HG03045 (cell line): ENCODE results near the gene LGR5.

Experiments
- ATAC-seq: cut with Tn5 transposase; IDR thresholded peaks from one replicate; pipeline ENCODE4 v1.9.1; 2021; ENCODE audit warnings: mild to moderate bottlenecking, moderate library complexity; ENCODE audit not compliant: unreplicated experiment

Gene LGR5

GRCh38 chr12:71591601-71592000 is 152.0 kb downstream of the LGR5 start:
- ATAC-seq: no peak

GRCh38 chr12:71592841-71593240 is 153.2 kb downstream of the LGR5 start:
- ATAC-seq: no peak

- no peak for ATAC-seq
Observed at GRCh38 chr12:71594214-71594948, 154.8 kb downstream of the LGR5 start.

GRCh38 chr12:71599210-71599609 is 159.6 kb downstream of the LGR5 start:
- ATAC-seq: no peak

GRCh38 chr12:71601546-71601945 is 161.9 kb downstream of the LGR5 start:
- no peak for ATAC-seq

- ATAC-seq: no peak
Observed at GRCh38 chr12:71602761-71603577, 163.4 kb downstream of the LGR5 start.

GRCh38 chr12:71605039-71605438 is 165.4 kb downstream of the LGR5 start:
- no peak for ATAC-seq

- ATAC-seq: no peak
Observed at GRCh38 chr12:71607494-71608330, 168.1 kb downstream of the LGR5 start.

- no peak for ATAC-seq
Observed at GRCh38 chr12:71610031-71610795, 170.6 kb downstream of the LGR5 start.

- ATAC-seq: no peak
Observed at GRCh38 chr12:71621938-71622337, 182.3 kb downstream of the LGR5 start.

GRCh38 chr12:71625476-71625875 is 185.9 kb downstream of the LGR5 start:
- ATAC-seq: no peak

- ATAC-seq: no peak
Observed at GRCh38 chr12:71626098-71626497, 186.5 kb downstream of the LGR5 start.

GRCh38 chr12:71626768-71627167 is 187.2 kb downstream of the LGR5 start:
- no peak for ATAC-seq

GRCh38 chr12:71627438-71628002 is 187.9 kb downstream of the LGR5 start:
- ATAC-seq: no peak
